ENCODE measurements around the gene PCBP4. TPM values are rescaled to one million over a fixed set of nuclear protein-coding genes. Genes with fewer than 3 reads are reported as not detected.

The PCBP4 gene
- total RNA-seq, 1 experiment from 2014 or later: 45.8 TPM

GRCh38 chr3:51985063-51985462, 17.8 kb upstream of the PCBP4 start:
- no peak overlapping the region for H3K27ac ChIP-seq (ENCODE audit: low read length)
- no peaks in the 10 kb centered on the region for H3K36me3 ChIP-seq (ENCODE audit: low read depth, low read length)
- no peak overlapping the region for H3K4me2 ChIP-seq (ENCODE audit: low read length)
- H3K4me1 ChIP-seq (ENCODE audit: insufficient read depth, low read length): peaks cover 20% of the 10 kb centered on the region
- H2AFZ ChIP-seq (ENCODE audit: low read length): no peak overlapping the region
- no peak overlapping the region for H3K4me3 ChIP-seq (ENCODE audit: low read length)
- no peaks in the 10 kb centered on the region for H3K27me3 ChIP-seq (ENCODE audit: low read length)
- no TSS peak for BruUV-seq (replicated peaks)
- H4K20me1 ChIP-seq (ENCODE audit: low read length): no peaks in the 10 kb centered on the region
- CTCF ChIA-PET: no interaction called here
- H3K9me3 ChIP-seq (ENCODE audit: low read length): no peaks in the 10 kb centered on the region
- POLR2A ChIA-PET (ENCODE audit: unreplicated experiment): no interaction called here
- H3K9me2 ChIP-seq (replicated peaks; ENCODE audit: low read length): no peaks in the 10 kb centered on the region
- no peak overlapping the region for H3K9ac ChIP-seq (ENCODE audit: low read length)
- no peak for TF ChIP-seq EZH2phosphoT487 (IDR thresholded peaks at IDR 0.05; ENCODE audit: borderline replicate concordance, low read length)
- DNase-seq (no peak), ATAC-seq (no peak)
- peaks cover 26% of the 10 kb centered on the region for H3K79me2 ChIP-seq (ENCODE audit: low read length)
- H3F3A ChIP-seq (ENCODE audit: low read length, unreplicated experiment): no peaks in the 10 kb centered on the region
- intact Hi-C loops (cut with micrococcal nuclease): no loop called here

- TF ChIP-seq CTCF (conservative IDR thresholded peaks at IDR 0.05; ENCODE audit: low read depth, low read length) (no peak), EZH2 (IDR thresholded peaks at IDR 0.05; ENCODE audit: low read length, unreplicated experiment) (no peak), EZH2phosphoT487 (IDR thresholded peaks at IDR 0.05; ENCODE audit: borderline replicate concordance, low read length) (no peak)
- Histone ChIP-seq H3K27ac (ENCODE audit: low read length) (no peak overlapping the region), H4K20me1 (ENCODE audit: low read length) (no peaks in the 10 kb centered on the region), H3K9me3 (ENCODE audit: low read length) (no peaks in the 10 kb centered on the region), H3K9ac (ENCODE audit: low read length) (no peak overlapping the region), H3F3A (ENCODE audit: low read length, unreplicated experiment) (no peaks in the 10 kb centered on the region), H3K4me2 (ENCODE audit: low read length) (peak overlapping the region; percentile 88), H2AFZ (ENCODE audit: low read length) (no peak overlapping the region), H3K4me3 (ENCODE audit: low read length) (peak overlapping the region; percentile 64; the same call in 1 of the 2 replicates), H3K27me3 (ENCODE audit: low read length) (no peaks in the 10 kb centered on the region), H3K36me3 (ENCODE audit: low read depth, low read length) (no peaks in the 10 kb centered on the region), H3K79me2 (ENCODE audit: low read length) (peaks cover 26% of the 10 kb centered on the region), H3K9me2 (replicated peaks; ENCODE audit: low read length) (no peaks in the 10 kb centered on the region), H3K4me1 (ENCODE audit: insufficient read depth, low read length) (peaks cover 20% of the 10 kb centered on the region)
- POLR2A ChIA-PET (ENCODE audit: unreplicated experiment): interaction anchor here (1.0 kb wide), 1 partner anchor 8 kb away, joined by 3 read pairs; no protein-coding TSS in a partner anchor
- no TSS peak for BruUV-seq (replicated peaks)
- DNase-seq (no peak), ATAC-seq (no peak)
- intact Hi-C loops (cut with micrococcal nuclease): no loop called here
- CTCF ChIA-PET: no interaction called here
These were observed 17.0 kb upstream of the PCBP4 start for GRCh38 chr3:51984269-51984647.

GRCh38 chr3:51983578-51984268, 16.5 kb upstream of the PCBP4 start:
- ChIA-PET CTCF (interaction anchor here (0.5 to 1.9 kb wide), 4 partner anchors 10 to 42 kb away, joined by 3 to 13 read pairs (median 7); partner anchors contain the start of genes ABHD14B, PCBP4 and RRP9), POLR2A (ENCODE audit: unreplicated experiment) (interaction anchor here (0.7 to 1.3 kb wide), 6 partner anchors 9 to 69 kb away, joined by 3 to 10 read pairs (median 4); partner anchors contain the start of genes ABHD14B, RPL29 and RRP9)
- Histone ChIP-seq H3K36me3 (ENCODE audit: low read depth, low read length) (no peaks in the 10 kb centered on the region), H3K27me3 (ENCODE audit: low read length) (no peaks in the 10 kb centered on the region), H4K20me1 (ENCODE audit: low read length) (no peaks in the 10 kb centered on the region), H2AFZ (ENCODE audit: low read length) (peak overlapping the region; percentile 69), H3K4me3 (ENCODE audit: low read length) (peak overlapping the region; percentile 64), H3K9ac (ENCODE audit: low read length) (peak overlapping the region; percentile 89), H3K9me3 (ENCODE audit: low read length) (no peaks in the 10 kb centered on the region), H3K79me2 (ENCODE audit: low read length) (peaks cover 26% of the 10 kb centered on the region), H3K9me2 (replicated peaks; ENCODE audit: low read length) (no peaks in the 10 kb centered on the region), H3K4me2 (ENCODE audit: low read length) (peak overlapping the region; percentile 88), H3K27ac (ENCODE audit: low read length) (peak overlapping the region; percentile 79), H3K4me1 (ENCODE audit: insufficient read depth, low read length) (peaks cover 20% of the 10 kb centered on the region), H3F3A (ENCODE audit: low read length, unreplicated experiment) (no peaks in the 10 kb centered on the region)
- DNase-seq: no peak
- TF ChIP-seq CTCF (conservative IDR thresholded peaks at IDR 0.05; ENCODE audit: low read depth, low read length) (no peak), EZH2phosphoT487 (IDR thresholded peaks at IDR 0.05; ENCODE audit: borderline replicate concordance, low read length) (no peak), EZH2 (IDR thresholded peaks at IDR 0.05; ENCODE audit: low read length, unreplicated experiment) (no peak)
- intact Hi-C loops (cut with micrococcal nuclease): loop anchor here (1.0 to 2.0 kb wide), 2 partner anchors 15 to 41 kb away; partner anchors contain the start of gene PARP3
- TSS peak; percentile 93 for BruUV-seq (replicated peaks)
- ATAC-seq: no peak

All from PC-3 (cell line).